ENCODE results near the gene RPS3.

Gene RPS3

GRCh38 chr11:75413864-75414263, 14.5 kb downstream of the RPS3 start:
- DNase-seq (ENCODE audit: low read depth): no peak

DNA sequence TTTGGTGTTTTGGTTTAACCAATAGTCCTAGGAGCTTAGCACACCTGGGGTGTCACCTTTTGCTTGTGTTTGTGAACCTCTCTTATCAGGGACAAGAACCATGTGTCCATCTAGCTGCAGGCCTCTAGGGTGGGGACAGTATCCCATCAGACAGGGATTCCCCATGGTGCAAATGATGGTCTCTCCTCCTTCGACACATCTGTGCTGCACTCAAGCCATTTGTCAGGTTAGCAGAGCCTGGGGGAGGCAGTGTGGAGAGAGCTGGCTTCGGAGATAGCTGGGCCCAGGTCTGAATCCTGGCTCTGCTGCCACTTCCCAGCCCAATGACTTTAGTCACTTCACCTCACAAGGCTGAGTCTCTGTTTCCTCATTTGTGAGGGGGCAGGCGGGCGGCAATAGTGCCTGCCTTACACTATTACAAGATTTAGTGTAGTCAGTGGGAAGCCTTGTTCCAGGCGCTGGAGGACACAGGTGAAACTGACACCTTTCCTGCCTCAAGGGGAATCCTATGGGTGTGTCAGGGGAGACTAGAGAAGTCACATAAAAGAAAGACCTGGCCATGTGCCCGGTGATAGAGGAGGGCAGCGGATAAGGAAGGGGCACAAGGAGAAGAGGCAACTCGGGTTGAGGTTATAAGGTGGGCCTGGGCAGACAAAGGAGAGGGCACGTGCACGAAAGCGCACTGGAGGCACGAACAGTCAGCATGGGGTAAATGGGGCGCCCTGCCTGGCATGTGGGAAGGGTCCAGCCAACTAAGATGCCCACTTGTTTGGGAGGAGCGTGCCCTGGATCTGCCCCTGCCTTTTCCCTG, 21.1 kb downstream of the RPS3 start:
- DNase-seq (ENCODE audit: low read depth): no peak

GRCh38 chr11:75421035-75421602, 21.8 kb downstream of the RPS3 start:
- no peak for DNase-seq (ENCODE audit: low read depth)

- DNase-seq (ENCODE audit: low read depth): no peak
Observed at GRCh38 chr11:75421902-75422247, 22.6 kb downstream of the RPS3 start.

DNA sequence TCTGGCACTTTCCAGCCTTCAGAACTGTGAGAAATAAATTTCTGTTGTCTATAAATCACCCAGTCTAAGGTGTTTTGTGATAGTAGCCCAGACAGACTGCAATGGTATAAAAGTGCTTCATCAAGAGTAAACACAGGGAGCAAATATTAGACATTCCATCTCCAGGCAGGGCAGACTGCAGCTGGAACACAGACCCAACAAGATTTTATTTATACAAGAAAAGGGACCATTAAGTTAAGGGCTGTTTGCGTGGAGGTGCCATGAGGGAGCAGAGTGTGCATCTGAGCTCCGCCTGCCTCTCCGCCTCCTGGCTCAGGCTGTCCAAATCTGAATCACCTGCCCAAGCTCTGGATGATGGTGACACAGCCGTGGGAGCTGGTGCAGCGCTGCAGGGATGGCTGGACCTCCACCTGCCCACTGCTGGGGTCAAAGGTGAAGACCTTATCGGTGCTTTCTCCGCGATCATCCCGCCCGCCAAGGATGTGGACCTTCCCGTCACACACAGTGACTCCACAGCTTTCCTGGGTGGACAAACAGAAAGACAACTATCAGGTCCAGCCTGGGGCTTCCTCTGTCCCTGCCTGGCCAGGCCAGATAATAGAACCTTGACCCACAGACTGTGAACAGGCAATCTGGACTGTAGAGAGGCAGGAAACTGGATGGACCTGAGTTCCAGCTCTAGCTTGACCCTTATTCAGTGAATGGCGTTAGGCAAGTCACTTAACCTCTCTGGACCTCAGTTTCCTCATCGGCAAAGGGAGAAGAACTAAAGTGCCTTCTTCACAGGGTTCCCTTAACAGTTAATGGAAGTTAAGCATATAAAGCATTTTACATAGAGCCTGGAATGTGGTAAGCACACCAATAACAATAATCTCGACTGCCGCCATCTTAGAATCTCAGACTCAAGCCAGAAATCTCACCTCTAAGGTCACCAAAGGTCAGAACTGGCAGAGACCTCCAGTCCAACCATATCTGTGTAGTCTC, 23.2 kb downstream of the RPS3 start:
- no peak for DNase-seq (ENCODE audit: low read depth)

DNA sequence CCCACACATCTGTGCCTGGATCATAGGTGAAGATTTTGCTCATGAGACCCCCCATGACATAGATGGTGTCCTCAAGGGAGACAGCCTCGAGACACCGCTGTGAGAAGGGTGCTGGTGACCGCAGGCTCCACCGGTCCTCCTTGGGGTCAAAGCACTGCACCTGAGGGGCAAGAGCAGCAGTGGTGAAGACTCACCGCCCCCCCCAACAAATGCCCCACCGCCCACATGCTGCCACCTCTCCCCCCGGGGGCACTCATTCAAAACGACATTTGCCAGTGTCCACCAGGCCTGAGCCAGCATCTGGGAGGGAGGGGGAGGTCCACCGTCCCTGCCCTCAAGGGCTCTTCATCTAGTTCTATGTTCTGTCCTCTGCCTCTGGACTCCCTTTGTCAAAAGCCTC, 24.4 kb downstream of the RPS3 start:
- no peak for DNase-seq (ENCODE audit: low read depth)

DNA sequence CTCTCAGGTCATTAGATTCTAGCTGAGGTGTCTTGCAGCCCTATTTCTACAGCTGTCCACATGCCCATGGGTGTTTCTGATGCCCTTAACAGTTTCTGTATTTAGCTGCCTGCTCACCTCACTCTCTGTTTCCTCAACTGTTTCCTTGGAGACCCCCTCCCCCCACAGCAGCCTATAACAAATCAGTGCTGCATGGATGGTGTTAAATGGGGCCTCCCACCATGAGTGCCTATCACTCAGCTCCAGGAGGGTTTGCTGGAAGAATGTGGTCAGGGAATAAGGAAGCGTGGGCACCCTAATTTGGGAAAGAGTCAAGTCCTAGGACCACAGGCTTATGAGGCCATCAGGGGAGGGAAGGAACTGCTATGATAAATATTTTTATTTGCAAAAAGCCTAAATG, 25.1 kb downstream of the RPS3 start:
- DNase-seq (ENCODE audit: low read depth): no peak

DNA sequence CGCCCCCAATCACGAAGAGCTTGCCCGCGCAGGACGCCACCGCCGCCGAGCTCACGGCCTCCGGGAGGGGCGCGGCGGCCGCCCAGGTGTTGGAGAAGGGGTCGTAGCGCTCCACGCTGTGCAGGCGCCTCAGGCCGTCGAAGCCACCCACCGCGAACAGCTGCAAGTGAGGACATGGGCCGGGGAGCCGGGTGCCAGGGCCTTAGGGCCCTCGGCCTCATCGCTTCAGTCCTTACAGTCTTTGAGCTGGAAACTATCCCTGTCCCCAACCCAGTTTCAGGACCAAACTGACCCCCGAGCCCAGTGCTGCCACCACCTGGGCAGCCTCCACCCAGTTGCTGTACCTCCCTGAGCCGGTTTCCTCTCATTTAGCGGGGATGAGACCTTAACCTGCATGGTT, 26.1 kb downstream of the RPS3 start:
- no peak for DNase-seq (ENCODE audit: low read depth)

- no peak for DNase-seq (ENCODE audit: low read depth)
Observed at GRCh38 chr11:75426720-75427086, 27.4 kb downstream of the RPS3 start.

DNA sequence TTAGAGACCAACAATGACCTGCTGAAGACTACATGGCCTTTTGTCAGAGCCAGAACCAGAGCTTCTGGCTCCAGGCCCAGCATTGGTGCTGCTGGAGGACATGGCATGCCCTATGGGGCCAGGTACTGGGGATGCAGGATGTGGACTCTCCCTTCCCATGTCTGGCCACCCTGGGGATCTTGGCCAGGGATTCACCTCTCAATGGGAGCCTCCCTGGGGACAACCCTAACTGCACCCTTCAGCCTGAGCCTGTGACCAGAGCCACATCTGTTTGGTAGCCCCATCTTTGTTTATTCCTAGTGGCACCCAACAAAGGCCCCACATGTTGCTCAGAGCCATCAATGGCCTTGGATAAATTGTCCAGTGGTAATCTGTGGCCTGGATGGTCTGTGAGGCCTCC, 27.9 kb downstream of the RPS3 start:
- DNase-seq (ENCODE audit: low read depth): no peak

DNA sequence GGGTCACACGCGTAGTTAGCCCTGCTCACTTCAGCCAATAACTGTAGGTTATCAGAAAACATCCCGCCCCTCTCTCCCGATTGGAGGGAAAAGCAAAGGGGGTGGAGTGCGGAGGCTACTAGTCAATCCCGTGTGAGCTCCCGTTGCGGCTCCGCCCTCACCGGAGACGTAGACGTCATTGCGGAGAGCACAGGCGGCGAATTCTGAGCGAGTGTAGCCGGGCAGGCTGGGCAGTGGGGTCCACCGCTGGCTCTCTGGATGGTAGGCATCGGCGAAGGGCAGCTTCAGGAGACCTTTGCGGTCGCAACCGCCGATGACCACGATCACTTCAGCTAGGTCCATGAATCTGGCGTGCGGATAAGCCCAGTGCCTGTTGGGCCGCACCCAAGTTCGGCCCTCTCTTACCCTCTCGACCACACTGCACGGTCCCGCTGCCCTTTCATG, 29.0 kb downstream of the RPS3 start:
- DNase-seq (ENCODE audit: low read depth): peak; percentile 39

- no peak for DNase-seq (ENCODE audit: low read depth)
Observed at GRCh38 chr11:75428989-75429640, 29.8 kb downstream of the RPS3 start.

DNA sequence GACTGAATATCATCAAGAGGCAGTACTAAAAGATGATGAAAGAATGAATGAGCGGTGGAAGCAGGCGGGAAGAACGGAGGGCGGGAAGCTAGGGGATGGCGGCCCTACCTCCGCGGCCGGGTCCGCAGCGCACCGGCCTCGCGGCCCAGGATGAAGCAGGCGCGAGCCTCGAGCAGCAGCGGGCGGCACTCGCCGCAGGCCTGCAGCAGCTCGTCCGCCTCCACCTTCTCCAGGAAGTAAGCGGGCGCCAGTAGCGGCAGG, 30.3 kb downstream of the RPS3 start:
- DNase-seq (ENCODE audit: low read depth): no peak

DNA sequence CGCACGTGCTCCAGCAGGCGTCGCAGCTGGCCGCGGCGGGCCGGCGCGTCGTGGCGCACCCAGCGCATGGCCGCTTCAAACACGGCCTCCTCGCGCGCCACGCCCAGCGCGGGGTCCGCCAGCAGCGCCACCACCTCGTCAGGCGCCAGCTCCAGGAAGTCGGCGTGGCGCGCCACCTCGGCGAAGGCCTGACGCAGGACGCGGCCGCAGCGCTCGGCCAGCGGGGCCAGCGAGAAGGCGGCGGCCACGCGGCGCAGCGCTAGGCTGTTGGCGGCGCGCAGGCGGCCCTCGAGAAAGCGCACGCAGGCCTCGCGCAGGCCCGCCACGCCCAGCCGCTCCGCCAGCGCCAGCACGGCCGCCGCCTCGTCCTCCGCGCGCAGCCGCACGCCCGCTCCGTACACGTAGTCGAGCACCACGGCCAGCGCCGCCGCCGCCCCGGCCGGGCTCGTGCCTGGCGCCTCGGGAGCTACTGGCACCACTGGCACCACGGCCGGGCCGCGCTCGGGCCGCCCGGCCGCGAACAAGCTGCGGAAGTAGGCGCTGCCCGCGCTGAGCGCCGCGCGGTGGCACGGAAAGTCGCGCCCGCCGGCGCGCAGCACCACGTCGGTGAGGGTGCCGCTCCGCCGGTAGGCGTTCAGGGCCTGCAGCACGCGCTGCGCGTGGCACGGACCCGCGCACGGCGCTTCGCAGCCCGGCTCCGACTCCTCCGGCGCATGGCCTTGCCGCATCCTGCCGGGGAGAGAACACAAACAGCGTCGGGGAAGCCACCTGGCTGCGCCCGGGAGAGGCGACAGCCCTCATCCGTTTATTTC, 30.8 kb downstream of the RPS3 start:
- DNase-seq (ENCODE audit: low read depth): peak; percentile 40

GRCh38 chr11:75430714-75431532, 31.6 kb downstream of the RPS3 start:
- DNase-seq (ENCODE audit: low read depth): no peak

DNA sequence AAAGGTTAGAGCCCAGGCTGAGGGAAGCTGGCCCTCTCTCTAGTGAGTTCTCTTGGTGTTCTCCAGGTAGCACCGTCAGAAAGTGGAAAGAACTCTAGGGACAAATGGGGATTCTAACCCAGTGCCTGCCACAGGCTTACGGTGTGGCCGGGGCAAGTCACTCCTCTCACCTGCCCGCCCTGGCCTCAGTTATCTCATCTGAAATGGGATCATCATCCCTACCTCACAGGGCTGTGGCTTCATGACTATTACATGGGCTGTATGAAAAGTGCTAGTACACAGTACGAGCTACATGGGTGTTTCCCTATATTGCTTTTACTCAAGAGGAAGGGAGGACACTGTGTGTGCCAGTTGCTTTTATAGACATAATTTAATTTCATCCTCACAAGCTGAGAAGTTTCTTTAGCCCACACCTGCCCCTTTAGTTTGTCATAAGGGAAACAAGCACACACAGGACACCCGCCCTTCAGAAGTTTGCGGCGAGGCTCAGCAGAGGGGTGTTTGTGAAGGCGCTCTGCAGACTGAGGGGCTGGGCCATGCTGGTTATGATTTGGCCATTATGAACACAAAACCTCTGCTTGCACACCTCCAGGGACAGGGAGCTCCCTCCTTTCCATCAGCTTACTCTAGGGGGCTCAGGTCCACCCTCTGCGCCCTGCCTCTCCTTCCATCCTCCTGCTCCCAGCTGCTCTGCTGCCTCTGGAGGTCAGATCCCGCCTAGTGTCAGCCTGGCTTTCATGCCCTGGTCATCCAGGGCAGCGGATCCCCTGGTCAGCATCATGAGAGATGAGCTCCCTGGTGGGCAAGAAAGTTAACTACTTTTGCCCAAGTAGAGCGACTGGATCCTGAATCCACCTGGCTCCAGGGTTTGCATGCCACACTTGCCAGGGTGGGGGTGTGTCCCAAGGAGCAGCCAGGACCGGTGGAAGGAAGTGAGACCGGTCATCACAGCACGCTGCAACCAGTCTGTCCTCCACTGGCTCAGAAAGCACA, 32.5 kb downstream of the RPS3 start:
- no peak for DNase-seq (ENCODE audit: low read depth)

DNA sequence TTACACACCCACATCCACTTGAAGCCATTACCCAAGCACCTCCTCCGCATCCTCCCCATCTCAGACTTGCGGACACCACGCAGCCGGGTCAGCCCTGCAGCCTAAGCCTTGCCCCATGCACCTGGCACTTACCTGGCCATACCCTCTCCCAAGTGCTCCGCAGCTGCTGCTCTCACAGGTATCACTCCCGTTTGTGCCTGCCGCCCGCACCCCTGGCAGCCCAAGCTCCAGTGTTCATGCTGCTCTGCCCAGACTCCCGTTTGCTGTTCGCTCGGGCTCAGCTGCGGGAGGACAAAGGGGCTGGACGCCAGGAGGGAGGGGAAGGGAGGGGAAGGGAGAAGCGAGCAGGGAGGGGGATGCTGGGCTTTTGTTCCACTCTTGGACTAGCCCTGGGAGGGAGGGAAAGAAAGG, 33.6 kb downstream of the RPS3 start, which contains the start of gene KLHL35:
TSS of gene KLHL35 (minus strand) at position 293 of the 411 bp plus-strand sequence. CDS start 2,574 bp downstream, outside the sequence.
- DNase-seq (ENCODE audit: low read depth): no peak

GRCh38 chr11:75433443-75433842, 34.1 kb downstream of the RPS3 start:
- no peak for DNase-seq (ENCODE audit: low read depth)

- no peak for DNase-seq (ENCODE audit: low read depth)
Observed at GRCh38 chr11:75434051-75434450, 34.7 kb downstream of the RPS3 start.

Data from stimulated activated CD8-positive, alpha-beta memory T cell treated with anti-CD3 and anti-CD28 coated beads, Interleukin-4, amount 100 ng/mL, for 24 hours (primary cell).